ENCODE results near the gene FBXL15.

The FBXL15 gene

DNA sequence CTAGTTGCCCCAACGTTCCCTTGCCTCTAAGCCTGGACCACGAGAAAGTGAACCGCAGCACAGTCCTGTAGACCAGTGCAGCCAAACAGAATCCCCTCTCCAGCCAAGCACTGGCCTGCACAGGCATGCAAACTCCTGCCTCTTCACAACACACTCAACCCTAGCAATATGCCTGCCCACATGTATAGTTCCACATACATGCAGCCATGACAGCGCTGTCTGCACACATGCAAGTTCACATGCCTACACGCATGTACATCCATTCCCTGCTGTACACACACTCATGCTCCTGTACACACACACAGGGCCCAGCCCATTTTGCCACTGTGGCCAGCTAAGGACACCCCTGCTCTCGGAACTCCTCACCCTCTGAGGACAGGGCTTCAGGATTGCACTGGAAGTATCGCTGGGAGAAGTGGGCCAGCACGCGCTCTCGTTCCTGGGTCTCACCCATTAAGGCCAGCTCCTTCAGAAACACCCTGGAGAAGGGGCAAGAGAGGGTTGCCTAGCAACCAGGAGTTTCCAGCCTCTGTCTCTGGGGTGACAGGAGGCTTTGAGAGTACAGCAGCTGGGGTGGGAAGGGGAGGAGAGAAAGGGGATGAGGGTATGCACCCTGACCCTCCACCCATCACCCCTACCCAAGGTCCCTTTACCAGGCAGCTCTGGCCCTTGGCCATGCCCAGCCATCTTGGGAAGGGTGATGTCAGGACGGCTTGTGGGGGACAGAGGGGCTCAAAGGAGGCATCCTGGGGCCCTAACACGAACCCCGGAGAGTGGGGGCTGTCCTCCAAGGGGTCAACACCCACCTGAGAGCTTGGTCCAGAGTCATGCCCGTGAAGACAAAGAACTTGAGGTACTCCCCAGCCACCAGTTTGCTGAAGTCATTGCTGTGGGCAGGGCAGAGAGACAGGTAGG lies 9.0 kb upstream of the FBXL15 start:
- no peak for DNase-seq (ENCODE audit: low spot score)

DNA sequence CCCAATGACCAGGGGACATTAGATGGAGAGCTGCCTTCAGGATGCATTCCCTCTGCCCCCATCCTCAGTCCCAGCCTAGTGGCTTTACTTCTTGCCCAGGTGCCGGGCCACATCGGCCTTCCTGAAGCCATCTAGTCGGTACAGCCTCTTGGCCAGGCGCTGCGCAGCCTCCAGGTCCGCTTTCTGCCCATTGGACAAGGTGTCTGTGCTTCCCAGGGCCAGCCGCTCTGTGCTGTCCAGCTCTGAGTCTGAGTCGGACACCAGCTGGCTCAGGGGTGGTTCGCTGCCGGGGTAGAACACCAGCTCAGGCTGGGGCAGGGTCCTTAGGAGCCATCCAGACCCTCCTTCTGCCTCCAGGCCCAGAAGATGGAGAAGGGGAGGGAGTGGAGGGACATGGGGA lies 8.3 kb upstream of the FBXL15 start:
- DNase-seq (ENCODE audit: low spot score), result no peak

DNA sequence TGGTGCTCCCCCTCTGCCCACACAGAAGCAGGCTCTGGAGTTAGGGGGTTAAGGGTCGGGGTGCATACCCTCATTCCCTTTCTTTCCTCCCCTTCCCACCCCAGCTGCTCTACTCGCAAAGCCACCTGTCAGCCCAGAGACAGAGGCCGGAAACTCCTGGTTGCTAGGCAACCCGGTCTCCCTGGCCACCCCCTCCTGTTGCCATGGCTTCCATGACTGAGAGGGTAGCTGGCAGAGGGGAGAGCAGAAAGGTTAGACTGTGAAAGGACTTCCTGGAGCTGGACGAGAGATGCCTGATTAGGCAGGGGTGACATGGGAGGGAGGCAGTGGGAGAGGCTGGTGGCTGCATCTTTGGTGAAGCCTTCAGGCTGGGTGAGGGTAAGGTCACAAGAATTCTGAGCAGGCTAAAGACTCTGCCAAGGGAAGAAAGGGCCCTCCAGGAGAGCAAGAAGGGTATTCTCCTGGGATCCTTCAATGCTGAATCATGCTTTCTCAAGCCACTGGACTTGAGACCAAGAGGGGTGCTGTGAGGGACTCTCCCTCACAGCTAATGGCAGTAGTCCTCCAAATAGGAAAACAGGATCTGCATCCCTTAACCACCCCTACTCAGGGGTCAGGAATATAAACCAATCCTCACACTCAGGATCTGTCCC lies 7.5 kb upstream of the FBXL15 start:
- peak; percentile 74 for DNase-seq (ENCODE audit: low spot score)

DNA sequence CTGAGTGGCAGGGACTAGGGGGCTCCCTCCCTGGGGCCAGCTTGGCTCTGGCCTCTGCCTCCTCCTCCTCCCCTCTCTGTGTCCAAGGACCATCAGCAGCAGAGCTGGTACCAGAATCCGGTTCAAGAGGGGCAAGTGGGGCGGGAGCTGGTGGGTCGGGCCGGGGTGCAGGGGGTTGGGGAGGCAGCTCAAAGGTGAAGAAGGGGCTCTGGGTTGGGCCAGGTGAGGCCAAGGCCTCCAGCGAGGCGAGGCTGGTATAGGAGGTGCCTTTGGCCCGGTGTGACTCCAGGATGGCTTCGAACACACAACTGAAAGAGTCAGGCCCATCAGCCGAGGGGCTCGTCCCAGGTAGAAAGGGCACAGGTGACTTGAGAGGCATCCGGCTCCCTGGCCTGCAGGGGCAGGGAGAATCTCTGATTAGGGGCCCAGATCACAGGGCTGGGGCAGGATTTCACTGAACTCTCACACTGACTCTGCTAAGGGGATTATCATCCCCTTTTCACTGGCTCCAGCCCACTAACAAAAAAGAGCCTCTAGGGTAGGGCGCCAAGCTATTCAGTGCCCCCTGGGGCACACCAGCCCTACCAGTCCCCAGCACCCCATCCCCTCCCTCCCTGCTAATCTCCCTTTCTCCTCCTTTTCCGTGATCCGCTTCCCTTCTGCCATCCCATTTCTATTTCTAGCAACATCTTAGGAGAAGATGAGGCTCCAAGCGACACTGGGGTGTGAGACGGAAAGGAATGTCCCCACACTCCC lies 6.7 kb upstream of the FBXL15 start:
- DNase-seq (ENCODE audit: low spot score), result no peak

DNA sequence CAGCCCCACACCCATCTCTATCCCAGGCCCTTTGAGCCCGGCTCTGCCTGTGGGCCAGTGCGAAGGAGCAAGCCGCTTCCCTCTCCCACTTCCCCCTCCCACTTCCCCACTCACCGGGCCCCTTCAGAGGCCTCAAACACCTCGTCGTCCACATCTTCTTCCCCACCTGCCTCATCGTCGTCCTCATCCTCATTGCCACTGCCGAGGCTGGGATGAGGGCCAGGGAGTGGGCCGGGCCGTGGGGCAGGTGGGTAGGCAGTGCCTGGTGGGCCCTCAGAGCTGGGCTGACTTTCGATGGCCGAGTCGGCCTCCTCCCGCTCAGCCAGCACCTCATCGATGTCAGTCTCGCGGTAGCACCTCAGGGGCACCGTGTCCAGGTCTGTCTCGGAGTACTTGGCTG lies 5.9 kb upstream of the FBXL15 start:
- no peak for DNase-seq (ENCODE audit: low spot score)

DNA sequence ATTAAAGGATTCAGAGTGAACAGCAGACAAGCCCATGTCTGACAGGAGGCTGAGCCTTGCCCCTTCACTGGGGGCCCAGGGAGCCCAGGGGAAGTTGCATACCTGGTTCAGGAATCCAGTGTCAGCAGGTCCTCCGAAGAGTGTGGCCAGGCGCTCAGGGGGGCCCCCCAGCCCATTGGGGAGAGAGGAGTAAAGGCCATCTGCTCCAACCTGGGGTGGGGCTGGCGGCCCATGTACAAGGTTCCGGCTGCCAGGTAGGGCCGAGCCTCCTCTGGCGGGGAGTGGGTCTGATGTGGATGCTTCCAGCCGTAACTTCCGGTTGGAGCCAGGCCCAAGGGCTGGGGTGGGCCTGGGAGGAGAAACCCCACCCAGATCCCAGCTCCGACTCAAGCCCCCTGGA lies 4.4 kb upstream of the FBXL15 start:
- no peak for DNase-seq (ENCODE audit: low spot score)

DNA sequence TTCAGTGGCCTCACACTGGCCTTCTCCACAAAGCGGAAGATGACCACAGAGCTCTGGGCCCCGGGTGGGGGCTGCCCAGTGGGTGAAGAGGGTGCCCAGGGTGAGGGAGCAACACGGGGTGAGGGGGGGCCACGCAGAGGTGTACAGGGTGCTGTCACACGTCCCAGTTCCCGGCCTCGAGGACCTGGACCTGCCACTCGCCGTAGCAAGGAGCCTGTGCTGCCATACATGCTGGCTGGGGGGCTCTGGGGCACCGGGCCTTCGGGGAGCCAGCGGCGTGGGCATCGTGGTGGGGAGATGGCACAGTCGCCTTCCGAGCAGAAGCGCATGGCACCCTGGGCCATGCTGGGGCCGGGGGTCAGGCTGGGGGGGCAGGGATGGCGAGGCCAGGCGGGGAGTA lies 3.9 kb upstream of the FBXL15 start:
- DNase-seq (ENCODE audit: low spot score), result no peak

DNA sequence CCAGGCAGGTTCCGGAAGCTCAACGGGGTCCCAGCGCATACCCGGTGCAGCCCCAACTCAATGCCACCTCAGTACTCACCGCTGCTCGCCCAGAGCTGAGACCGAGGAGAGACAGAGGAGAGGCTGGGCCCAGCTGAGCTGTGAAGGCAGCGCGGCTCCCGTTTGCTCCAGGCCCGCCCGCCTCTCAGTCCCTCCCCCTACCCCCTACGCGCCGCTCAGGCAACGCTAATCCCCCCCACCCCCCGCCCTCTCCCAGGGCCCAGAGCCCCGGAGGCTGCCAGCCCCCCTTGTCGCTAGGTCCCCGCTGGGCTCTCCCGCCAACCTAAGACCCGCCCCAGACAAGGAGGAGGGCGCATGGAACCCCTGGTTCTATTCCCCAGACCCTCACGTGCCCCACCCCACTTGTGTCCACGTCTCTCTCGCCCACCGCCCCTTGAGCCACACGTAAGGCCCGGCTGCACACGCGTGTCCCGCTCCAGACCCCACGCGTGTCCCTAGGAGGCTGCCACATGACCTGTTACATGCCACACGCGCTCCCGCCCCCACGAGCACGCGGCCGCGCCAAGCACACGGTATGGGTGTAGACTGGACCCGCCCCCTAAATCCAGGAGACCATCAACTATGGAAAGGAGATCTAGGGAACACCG lies 1.9 kb upstream of the FBXL15 start, which contains the start of gene PSD:
PSD (minus strand) TSS at position 164 of the 647 bp plus-strand sequence. CDS start 1,747 bp downstream, outside the sequence.
- DNase-seq (ENCODE audit: low spot score), result no peak

DNA sequence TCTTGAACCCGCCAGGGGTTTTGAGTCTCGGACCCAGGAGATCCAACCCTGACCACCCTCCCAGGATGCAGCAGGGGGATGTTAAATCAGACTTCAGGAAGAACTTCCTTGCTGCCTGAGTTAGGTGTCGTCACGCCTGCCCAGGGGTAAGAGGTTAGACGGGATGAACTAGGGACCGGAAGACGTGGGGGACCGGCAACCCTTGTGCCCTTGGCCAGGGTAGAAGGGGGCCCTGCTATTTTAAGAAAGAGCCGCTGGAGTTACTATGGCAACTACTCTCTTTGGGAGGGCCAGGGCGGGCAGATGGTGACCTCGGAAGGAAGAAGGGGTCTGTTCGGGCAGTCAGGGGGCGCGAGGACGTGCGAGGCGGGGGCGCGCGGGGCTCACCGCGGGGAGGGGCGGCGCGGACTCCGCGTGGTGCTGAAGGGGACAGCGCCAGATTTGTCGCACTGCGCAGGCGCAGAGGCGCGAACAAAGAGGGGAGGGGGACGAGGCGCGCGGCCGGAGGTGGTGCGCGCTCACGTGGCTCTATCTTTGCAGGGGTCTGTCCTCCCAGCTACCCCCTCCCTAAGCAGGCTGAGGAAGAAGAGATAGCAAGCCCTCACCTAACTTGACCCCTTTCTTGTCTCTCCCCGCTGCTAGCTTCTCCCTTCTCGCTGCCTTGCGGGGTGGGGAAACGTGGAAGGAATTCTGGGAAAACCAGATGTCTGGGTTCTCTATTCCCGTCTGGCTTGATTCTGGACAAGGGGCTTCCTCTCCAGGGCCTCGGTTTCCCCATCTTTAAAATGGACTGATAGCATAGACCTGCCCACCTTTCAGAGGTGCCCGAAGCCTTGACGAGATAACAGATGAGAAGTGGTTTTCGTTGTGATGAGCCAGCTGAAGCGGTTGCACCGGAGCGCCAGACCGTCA lies 1.1 kb upstream of the FBXL15 start:
- DNase-seq (ENCODE audit: low spot score), result peak; percentile 71

DNA sequence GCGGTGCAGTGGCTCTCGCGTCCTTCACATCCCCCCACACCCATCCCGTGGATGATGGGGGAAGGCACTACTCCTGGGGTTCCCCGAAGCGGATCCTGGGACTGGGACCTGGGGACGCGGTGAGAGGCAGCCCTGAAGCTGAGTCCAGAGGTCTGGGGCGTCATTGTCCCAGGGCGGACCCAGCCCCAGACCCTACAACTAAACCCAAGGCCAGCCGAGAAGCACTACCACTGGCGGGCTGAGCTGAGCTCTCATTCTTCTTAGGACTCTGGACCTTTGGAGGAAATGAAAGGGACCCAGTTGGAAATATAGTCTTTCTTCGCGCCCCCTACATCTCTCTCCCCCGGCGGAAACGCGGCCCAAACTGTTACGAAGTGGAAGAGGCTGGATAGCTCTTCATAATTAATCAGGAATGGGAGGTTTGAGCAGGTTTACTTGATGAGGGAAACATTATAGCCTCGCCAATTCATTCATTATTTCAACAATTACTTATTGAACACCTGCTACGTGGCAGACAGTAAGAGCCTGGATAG lies 389 bp upstream of the FBXL15 start:
- DNase-seq (ENCODE audit: low spot score), result no peak

DNA sequence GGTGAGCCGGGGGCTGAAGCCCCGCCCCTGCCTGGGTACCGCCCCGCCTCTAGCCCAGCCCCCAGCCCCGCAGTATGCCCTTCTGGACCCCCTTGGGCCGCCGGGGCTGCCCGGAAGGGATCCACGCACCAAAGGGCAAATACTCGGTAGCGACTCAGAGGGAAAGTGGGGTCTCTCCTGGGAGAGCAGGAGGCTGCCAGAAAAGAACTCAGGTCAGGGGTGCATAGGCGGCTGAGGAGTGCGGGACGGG lies 796 bp downstream of the FBXL15 start:
- no peak for DNase-seq (ENCODE audit: low spot score)

DNA sequence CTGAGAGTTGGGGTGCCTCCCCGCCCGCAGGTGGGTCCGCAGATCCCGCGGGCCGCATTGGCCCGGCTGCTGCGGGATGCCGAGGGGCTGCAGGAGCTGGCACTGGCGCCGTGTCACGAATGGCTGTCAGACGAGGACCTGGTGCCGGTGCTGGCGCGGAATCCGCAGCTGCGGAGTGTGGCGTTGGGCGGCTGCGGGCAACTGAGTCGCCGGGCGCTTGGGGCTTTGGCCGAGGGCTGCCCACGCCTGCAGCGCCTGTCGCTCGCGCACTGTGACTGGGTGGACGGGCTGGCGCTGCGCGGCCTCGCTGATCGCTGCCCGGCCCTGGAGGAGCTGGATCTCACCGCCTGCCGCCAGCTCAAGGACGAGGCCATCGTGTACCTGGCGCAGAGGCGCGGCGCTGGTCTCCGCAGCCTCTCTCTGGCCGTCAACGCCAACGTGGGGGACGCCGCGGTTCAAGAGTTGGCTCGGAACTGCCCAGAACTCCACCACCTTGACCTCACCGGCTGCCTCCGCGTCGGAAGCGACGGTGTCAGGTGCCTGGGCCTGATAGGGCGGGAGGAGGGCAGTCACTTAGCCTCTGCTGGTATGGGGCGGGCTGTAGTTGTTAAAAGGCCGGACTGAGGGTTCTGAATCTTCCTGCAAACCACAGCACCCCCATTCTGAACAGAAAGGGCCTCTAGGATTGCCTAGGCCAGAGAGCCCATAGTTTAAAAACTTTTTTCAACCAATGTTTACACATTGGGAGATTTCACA lies 1.3 kb downstream of the FBXL15 start:
- DNase-seq (ENCODE audit: low spot score), result no peak

DNA sequence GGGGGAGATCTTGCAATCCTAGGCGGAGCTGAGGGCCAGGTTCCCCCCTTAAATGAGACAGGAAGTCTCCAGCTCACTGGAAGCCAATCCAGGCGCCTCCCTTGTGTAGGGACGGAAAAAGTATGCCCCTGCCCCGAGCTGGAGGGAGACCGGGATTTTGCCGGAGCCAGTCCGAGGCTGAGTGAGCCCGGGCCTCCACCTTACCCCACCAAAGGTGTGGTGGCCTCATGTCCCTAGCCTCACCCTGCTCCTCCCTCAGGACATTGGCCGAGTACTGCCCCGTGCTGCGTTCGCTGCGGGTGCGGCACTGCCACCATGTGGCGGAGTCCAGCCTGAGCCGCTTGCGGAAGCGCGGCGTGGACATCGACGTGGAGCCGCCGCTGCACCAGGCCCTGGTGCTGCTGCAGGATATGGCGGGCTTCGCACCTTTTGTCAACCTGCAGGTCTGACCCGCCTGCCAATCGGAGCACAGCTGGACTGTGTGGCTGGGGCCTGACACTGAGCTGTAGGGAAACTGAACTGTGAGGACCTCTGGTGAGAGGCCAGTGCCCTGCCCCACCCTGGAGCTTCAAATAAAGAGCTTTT lies 2.0 kb downstream of the FBXL15 start:
- no peak for DNase-seq (ENCODE audit: low spot score)

DNA sequence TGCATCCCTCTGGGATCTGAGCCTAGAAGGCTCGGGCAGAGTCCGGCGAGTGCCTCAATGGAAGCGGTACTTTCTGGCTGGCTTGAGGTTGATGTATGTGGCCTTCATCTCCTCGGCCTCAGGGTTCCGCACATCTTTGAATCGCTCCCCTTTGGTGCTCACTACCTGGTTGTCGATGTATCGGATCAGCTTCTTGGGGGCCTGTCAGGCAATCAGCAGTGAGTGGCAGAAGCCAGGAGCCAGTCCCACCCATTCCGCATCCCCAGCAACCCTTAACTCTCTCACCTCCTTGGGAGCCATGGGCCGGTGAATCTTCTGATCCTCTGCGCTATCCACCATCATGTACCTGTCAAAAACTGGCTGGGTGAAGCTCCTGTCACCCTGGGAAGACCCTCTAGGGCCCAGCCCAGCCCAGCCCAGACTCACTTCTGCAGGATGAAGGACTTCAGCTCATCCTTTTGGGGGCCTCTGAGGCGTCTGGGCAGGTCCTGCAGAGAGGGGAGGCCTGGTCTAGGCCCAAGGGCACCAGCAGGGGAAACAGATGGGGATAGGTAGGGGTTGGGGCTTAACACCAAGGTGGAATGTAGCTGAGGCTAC lies 2.8 kb downstream of the FBXL15 start:
- DNase-seq (ENCODE audit: low spot score), result no peak

DNA sequence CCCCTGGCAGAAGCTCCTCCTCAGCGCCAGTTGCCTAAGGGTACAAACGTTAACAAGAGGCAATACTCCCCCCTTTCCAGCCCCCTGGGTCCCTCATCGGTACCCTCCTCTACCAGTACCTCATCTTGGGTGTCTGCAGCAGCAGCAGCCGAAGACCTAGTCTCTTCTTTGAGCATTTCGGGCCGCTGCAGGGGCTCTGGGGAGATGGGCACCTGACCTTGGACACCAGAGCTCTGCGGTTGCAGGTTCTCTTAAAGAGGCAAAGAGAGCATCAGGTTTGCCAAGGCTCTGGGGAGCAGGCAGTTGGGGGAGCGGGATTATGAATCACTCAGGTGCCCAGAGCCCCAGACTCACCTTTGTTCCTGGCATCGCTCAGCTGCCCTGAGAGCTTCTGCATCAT lies 3.5 kb downstream of the FBXL15 start:
- no peak for DNase-seq (ENCODE audit: low spot score)

DNA sequence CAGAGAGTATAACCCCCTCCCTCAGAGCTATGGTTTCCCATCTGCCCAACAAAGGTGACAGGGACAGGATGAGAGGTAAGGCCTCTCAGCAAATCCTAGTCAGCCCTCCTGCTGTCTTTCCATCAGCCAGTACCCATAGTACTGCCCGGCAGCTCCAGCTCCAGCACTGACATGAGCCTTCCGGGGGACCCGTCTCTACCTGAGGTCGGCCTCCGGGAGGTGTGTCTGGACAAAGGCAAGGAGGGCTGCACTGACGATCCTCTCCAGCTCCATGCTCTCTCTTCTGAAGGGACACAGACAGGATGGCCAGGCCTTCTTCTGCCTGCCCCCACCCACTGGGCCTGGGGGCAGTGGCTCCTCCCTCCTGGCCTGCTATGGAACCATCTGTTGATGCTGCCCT lies 4.3 kb downstream of the FBXL15 start:
- DNase-seq (ENCODE audit: low spot score), result no peak

DNA sequence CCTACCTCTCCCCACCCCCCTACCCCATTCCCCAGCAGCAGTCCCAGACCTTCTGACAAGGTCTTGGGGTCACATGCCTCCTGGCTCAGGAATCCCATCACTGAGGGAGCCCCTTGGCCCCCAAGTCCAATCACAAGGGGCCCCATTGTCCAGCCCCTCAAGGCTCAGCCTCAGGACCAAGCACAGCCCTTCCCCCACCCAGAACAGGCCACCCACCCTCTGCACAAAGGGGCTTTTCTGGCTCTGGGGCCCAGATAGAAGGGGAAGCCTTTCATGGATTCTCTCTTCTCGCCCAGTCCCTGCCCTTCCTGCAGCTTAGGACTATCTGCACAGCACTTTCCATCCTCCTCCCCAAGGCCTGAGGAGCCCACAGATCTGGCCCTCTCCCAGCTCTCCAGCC lies 4.8 kb downstream of the FBXL15 start:
- no peak for DNase-seq (ENCODE audit: low spot score)

DNA sequence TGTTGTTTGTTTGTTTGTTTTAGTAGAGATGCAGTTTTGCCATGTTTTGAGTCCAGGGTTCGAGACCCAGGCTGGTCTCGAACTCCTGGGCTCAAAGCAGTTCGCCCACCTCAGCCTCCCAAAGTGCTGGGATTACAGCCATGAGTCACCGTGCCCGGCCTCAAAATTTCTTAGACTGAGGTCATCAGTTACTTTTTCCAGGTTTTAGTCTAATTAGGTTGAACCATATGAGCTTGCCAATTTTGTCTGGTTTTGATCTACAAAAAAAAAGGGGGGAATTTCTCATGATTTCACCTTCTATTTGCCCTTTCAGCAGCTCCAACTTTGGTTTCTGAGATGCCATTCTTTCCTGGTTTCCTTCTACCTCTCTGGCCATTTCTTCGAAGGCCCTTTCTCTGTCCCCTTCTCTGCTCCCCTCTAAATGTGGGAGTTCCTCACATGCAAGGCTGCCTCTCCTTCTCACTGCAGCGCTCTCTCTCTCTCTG lies 6.2 kb downstream of the FBXL15 start:
- DNase-seq (ENCODE audit: low spot score), result no peak

DNA sequence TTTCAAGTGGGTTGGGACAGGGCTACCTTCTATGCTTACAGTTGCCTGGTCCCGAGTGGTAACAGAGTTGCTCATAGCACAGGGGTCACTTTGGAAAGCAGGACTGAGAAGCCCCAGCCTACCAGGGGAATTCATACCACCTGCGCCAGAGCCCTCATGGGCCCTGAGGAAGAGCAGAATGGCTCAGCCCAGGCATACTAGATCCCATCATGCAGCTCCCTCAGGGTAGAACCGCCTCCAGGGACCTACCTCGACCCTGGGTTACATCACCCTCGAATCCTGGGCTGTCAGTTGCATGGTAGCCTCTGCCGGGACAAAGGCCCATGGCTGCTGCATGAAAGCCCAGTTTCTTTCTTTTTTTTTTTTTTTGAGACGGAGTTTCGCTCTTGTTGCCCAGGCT lies 8.8 kb downstream of the FBXL15 start:
- DNase-seq (ENCODE audit: low spot score), result no peak

All from NAMALWA (cell line).